ENCODE results near the gene BANK1.

- TF ChIP-seq POLR2AphosphoS5 (IDR thresholded peaks at IDR 0.05; ENCODE audit: low read depth, low read length) = no peak
- no peak for TF ChIP-seq CTCF (IDR thresholded peaks at IDR 0.05)
- TF ChIP-seq SIN3A (IDR thresholded peaks at IDR 0.05; ENCODE audit: borderline replicate concordance, insufficient read depth, low read depth, low read length) = no peak
- TF ChIP-seq, protein P1, sequence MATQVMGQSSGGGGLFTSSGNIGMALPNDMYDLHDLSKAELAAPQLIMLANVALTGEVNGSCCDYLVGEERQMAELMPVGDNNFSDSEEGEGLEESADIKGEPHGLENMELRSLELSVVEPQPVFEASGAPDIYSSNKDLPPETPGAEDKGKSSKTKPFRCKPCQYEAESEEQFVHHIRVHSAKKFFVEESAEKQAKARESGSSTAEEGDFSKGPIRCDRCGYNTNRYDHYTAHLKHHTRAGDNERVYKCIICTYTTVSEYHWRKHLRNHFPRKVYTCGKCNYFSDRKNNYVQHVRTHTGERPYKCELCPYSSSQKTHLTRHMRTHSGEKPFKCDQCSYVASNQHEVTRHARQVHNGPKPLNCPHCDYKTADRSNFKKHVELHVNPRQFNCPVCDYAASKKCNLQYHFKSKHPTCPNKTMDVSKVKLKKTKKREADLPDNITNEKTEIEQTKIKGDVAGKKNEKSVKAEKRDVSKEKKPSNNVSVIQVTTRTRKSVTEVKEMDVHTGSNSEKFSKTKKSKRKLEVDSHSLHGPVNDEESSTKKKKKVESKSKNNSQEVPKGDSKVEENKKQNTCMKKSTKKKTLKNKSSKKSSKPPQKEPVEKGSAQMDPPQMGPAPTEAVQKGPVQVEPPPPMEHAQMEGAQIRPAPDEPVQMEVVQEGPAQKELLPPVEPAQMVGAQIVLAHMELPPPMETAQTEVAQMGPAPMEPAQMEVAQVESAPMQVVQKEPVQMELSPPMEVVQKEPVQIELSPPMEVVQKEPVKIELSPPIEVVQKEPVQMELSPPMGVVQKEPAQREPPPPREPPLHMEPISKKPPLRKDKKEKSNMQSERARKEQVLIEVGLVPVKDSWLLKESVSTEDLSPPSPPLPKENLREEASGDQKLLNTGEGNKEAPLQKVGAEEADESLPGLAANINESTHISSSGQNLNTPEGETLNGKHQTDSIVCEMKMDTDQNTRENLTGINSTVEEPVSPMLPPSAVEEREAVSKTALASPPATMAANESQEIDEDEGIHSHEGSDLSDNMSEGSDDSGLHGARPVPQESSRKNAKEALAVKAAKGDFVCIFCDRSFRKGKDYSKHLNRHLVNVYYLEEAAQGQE (IDR thresholded peaks at IDR 0.05; ENCODE audit: insufficient read depth in 1 of 2, low read depth in 2 of 2, low read length in 1 of 2) = no peak
These were observed 8.0 kb upstream of the BANK1 start for GRCh38 chr4:101782546-101782945.

Data from Panc1 (cell line).